ENCODE measurements around the gene DNAH8.

DNAH8 gene

DNA sequence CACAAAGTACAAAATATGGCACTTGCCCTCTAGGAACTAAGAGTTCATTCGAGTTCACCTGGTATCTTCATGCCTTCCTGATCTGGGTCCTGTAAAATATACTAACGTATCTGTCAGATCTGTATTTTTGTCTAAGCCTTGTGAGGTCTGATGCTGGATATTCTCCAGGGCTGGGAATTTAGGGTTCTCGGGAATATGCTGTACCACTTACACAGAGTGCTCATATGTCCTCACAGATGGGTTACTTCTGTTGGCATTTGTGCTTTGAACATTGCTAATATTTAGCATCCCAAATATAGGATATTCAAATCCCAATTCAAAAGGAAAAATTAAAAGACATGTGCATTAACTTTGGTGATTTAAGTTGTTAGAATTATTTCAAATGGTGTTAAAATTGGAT lies 122.0 kb downstream of the DNAH8 start:
- H3K9me3 ChIP-seq (ENCODE audit: insufficient read depth, low read length): no peaks in the 10 kb centered on the region
- H3K4me1 ChIP-seq (ENCODE audit: low read length): no peaks in the 10 kb centered on the region
- no peaks in the 10 kb centered on the region for H4K20me1 ChIP-seq (ENCODE audit: insufficient read depth, low read length)
- no peak overlapping the region for H2AFZ ChIP-seq (ENCODE audit: low read depth, low read length)
- H3K27me3 ChIP-seq (ENCODE audit: low read depth, low read length): no peaks in the 10 kb centered on the region
- TF ChIP-seq CTCF (IDR thresholded peaks at IDR 0.05; ENCODE audit: low read depth, low read length) (no peak), EZH2phosphoT487 (IDR thresholded peaks at IDR 0.05; ENCODE audit: low read depth) (no peak)
- no peak overlapping the region for H3K9ac ChIP-seq (ENCODE audit: low read length)
- H3K36me3 ChIP-seq (replicated peaks; ENCODE audit: low read depth, low read length): no peaks in the 10 kb centered on the region
- H3K27ac ChIP-seq (ENCODE audit: low read length): no peak overlapping the region
- no peak overlapping the region for H3K4me2 ChIP-seq (ENCODE audit: low read length)
- H3K4me3 ChIP-seq (ENCODE audit: low read length): no peak overlapping the region
- no peaks in the 10 kb centered on the region for H3K79me2 ChIP-seq (ENCODE audit: low read length)

- no peak for TF ChIP-seq CTCF (IDR thresholded peaks at IDR 0.05; ENCODE audit: low read depth, low read length)
- no peak for TF ChIP-seq EZH2phosphoT487 (IDR thresholded peaks at IDR 0.05; ENCODE audit: low read depth)
- H3K9ac ChIP-seq (ENCODE audit: low read length): no peak overlapping the region
- H3K4me1 ChIP-seq (ENCODE audit: low read length): no peaks in the 10 kb centered on the region
- no peaks in the 10 kb centered on the region for H3K27me3 ChIP-seq (ENCODE audit: low read depth, low read length)
- no peaks in the 10 kb centered on the region for H3K9me3 ChIP-seq (ENCODE audit: insufficient read depth, low read length)
- H2AFZ ChIP-seq (ENCODE audit: low read depth, low read length): no peak overlapping the region
- no peaks in the 10 kb centered on the region for H4K20me1 ChIP-seq (ENCODE audit: insufficient read depth, low read length)
- H3K4me3 ChIP-seq (ENCODE audit: low read length): no peak overlapping the region
- H3K27ac ChIP-seq (ENCODE audit: low read length): no peak overlapping the region
- no peaks in the 10 kb centered on the region for H3K36me3 ChIP-seq (replicated peaks; ENCODE audit: low read depth, low read length)
- H3K79me2 ChIP-seq (ENCODE audit: low read length): no peaks in the 10 kb centered on the region
- no peak overlapping the region for H3K4me2 ChIP-seq (ENCODE audit: low read length)
These were observed 128.7 kb downstream of the DNAH8 start for GRCh38 chr6:38843798-38844197.

DNA sequence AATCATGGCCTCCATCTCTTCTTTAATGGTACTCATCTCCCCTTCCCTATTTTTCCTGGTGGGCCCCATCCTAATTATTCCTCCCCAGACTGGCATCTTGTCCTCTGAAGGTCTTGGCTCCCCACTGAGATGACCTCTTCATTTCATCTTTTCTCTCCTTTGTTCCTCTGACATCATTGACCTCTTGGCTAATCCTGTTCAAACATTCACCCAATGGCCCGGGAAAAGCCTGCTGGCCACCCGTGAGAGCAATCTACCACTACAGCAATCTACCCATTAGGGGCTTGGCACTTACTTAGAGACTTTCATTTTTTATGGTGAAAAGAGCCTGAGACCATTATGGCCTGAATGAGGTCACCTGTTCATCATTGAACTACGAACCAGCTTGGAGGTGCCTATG lies 130.8 kb downstream of the DNAH8 start:
- Histone ChIP-seq H3K4me2 (ENCODE audit: low read length) (no peak overlapping the region), H3K9ac (ENCODE audit: low read length) (no peak overlapping the region), H3K36me3 (replicated peaks; ENCODE audit: low read depth, low read length) (no peaks in the 10 kb centered on the region)

DNA sequence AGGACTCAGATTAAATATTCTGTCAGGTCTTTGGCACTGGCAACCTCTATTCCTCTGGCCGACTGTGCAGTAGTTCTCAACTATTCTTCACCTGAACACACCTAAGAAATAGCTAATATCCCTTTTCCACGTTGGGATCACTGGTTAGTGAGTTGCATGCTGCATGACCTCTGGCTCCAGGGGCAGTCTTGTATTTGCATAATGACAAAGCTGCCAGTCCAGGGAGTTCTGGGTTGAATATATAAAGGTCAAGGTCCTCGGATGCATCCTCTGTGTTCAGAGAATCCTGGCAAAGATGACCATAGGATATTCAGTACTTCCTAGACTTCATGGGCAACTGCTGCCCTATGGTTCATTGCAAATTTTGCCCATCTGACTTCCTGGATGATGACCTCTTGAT lies 131.2 kb downstream of the DNAH8 start:
- H4K20me1 ChIP-seq (ENCODE audit: insufficient read depth, low read length): no peaks in the 10 kb centered on the region
- TF ChIP-seq CTCF (IDR thresholded peaks at IDR 0.05; ENCODE audit: low read depth, low read length): no peak
- TF ChIP-seq EZH2phosphoT487 (IDR thresholded peaks at IDR 0.05; ENCODE audit: low read depth): no peak
- peaks cover 8% of the 10 kb centered on the region; the same call in 1 of the 2 replicates for H3K27me3 ChIP-seq (ENCODE audit: low read depth, low read length)
- no peaks in the 10 kb centered on the region for H3K79me2 ChIP-seq (ENCODE audit: low read length)
- no peaks in the 10 kb centered on the region for H3K36me3 ChIP-seq (replicated peaks; ENCODE audit: low read depth, low read length)
- H3K9ac ChIP-seq (ENCODE audit: low read length): no peak overlapping the region
- no peak overlapping the region for H3K27ac ChIP-seq (ENCODE audit: low read length)
- H3K4me3 ChIP-seq (ENCODE audit: low read length): no peak overlapping the region
- no peaks in the 10 kb centered on the region for H3K4me1 ChIP-seq (ENCODE audit: low read length)
- H2AFZ ChIP-seq (ENCODE audit: low read depth, low read length): no peak overlapping the region
- no peak overlapping the region for H3K4me2 ChIP-seq (ENCODE audit: low read length)
- H3K9me3 ChIP-seq (ENCODE audit: insufficient read depth, low read length): no peaks in the 10 kb centered on the region

More for the DNA sequence above, 130.8 kb downstream of the DNAH8 start:
- Histone ChIP-seq H3K9me3 (ENCODE audit: insufficient read depth, low read length) (no peaks in the 10 kb centered on the region), H3K27me3 (ENCODE audit: low read depth, low read length) (peaks cover 4% of the 10 kb centered on the region; the same call in 1 of the 2 replicates), H3K27ac (ENCODE audit: low read length) (no peak overlapping the region), H3K4me1 (ENCODE audit: low read length) (no peaks in the 10 kb centered on the region), H3K79me2 (ENCODE audit: low read length) (no peaks in the 10 kb centered on the region), H2AFZ (ENCODE audit: low read depth, low read length) (no peak overlapping the region), H3K4me3 (ENCODE audit: low read length) (no peak overlapping the region), H4K20me1 (ENCODE audit: insufficient read depth, low read length) (no peaks in the 10 kb centered on the region)
- TF ChIP-seq CTCF (IDR thresholded peaks at IDR 0.05; ENCODE audit: low read depth, low read length) (no peak), EZH2phosphoT487 (IDR thresholded peaks at IDR 0.05; ENCODE audit: low read depth) (no peak)

Measured in OCI-LY3 (cell line).